Measurements from ENCODE around the gene CLDN10. TPM values are rescaled to one million over a fixed set of nuclear protein-coding genes. Genes with fewer than 3 reads are reported as not detected.
A peak's percentile ranks its signal among the peaks of the same experiment; 100 is the strongest.

Gene CLDN10
- total and polyA plus RNA-seq, 2 of the 8 experiments (the other 6 are each of a cell fraction or from before 2014, with no cell fraction given) = 41.2 to 43.6 TPM

DNA sequence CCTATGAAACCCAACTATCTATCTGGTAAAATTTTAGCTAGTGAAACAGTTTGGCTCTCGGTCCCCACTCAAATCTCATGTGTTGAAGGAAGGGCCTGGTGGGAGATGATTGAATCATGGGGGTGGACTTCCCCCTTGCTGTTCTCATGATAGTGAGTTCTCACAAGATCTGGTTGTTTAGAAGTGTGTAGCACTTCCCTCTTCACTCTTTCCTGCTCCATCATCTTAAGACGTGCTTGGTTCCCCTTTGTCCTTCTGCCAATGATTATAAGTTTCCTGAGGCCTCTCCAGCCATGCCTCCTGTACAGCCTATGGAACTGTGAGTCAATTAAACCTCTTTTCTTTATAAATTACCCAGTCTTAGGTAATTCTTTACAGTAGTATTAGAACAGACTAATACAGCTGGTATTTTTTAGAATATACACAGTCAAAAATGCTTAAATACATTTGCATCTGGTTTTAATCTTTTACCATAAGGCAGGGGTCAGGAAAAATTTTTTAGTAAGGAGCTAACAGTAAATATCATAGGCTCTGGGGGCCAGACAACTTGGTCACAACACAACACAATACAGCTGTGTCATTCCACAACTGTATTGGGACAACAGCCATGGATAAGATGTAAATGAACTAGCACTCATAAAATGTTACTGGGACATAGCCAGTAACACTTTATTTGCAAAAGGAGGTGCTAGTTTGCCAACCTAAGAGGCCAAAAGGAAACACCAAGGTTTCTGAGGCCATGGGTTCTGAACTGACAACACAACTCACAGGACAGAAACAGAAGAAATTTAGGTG is 67.7 kb downstream of the CLDN10 start:
- Histone ChIP-seq H3K9ac (replicated peaks in 1 of 4; ENCODE audit: extremely low read depth in 1 of 4, low read depth in 3 of 4, low read length in 3 of 4) (no peak overlapping the region), H2BK120ac (replicated peaks; ENCODE audit: low read depth, low read length) (no peak overlapping the region), H3K9me3 (ENCODE audit: insufficient read depth in 2 of 2, low read depth in 1 of 2, low read length in 1 of 2) (no peaks in the 10 kb centered on the region), H3K27me3 (replicated peaks in 1 of 4; ENCODE audit: control insufficient read depth in 3 of 4, extremely low read depth in 1 of 4, insufficient read depth in 3 of 4, low read length in 3 of 4) (no peaks in the 10 kb centered on the region), H4K8ac (ENCODE audit: extremely low read depth, insufficient read depth, low read length) (no peak overlapping the region), H2BK20ac (ENCODE audit: low read length) (no peak overlapping the region), H3K79me1 (ENCODE audit: low read depth, low read length) (no peaks in the 10 kb centered on the region), H3K4me3 (ENCODE audit: extremely low read depth in 1 of 4, insufficient read depth in 2 of 4, low read depth in 3 of 4, low read length in 4 of 4) (no peak overlapping the region), H3K18ac (ENCODE audit: extremely low read depth, low read length) (no peak overlapping the region), H3K14ac (ENCODE audit: insufficient read length) (no peak overlapping the region), H2AK5ac (ENCODE audit: low read depth, low read length) (no peak overlapping the region), H3K27ac (ENCODE audit: low read depth, low read length) (no peak overlapping the region), H3K23ac (ENCODE audit: insufficient read length) (no peak overlapping the region), H2BK12ac (ENCODE audit: low read depth, low read length) (no peak overlapping the region), H3K23me2 (ENCODE audit: low read depth, low read length) (no peaks in the 10 kb centered on the region), H2AFZ (ENCODE audit: low read length) (no peak overlapping the region), H4K5ac (ENCODE audit: insufficient read length, low read depth, low read length) (no peak overlapping the region), H3K4ac (replicated peaks; ENCODE audit: insufficient read length, low read depth, low read length) (no peak overlapping the region), H3K56ac (replicated peaks; ENCODE audit: insufficient read length, low read depth, low read length) (no peak overlapping the region), H3K4me2 (ENCODE audit: insufficient read depth in 1 of 2, low read depth in 2 of 2, low read length in 2 of 2) (no peak overlapping the region), H2BK5ac (ENCODE audit: low read depth, low read length) (no peak overlapping the region), H3K36me3 (ENCODE audit: control insufficient read depth in 2 of 4, insufficient read depth in 4 of 4, low read length in 3 of 4) (peaks cover 4 to 47% (median 25%) of the 10 kb centered on the region in 4 experiments; a peak in 7 of 8 replicates), H3K79me2 (ENCODE audit: control insufficient read depth in 1 of 2, insufficient read depth in 2 of 2, low read length in 2 of 2) (no peaks in the 10 kb centered on the region), H2BK15ac (ENCODE audit: low read length) (no peak overlapping the region), H3K4me1 (replicated peaks in 1 of 4; ENCODE audit: control insufficient read depth in 3 of 4, insufficient read depth in 4 of 4, low read length in 3 of 4) (no peaks in the 10 kb centered on the region; a peak in 1 of 7 replicates), H4K91ac (replicated peaks; ENCODE audit: insufficient read length, low read length) (no peak overlapping the region), H4K20me1 (replicated peaks in 1 of 2; ENCODE audit: control insufficient read depth in 1 of 2, insufficient read depth in 2 of 2, low read length in 2 of 2) (peaks cover 0 to 2% of the 10 kb centered on the region in 2 experiments)
- TF ChIP-seq CHD2 (IDR thresholded peaks at IDR 0.05; ENCODE audit: low read length) (no peak), POU5F1 (IDR thresholded peaks at IDR 0.05; ENCODE audit: low read depth, low read length) (no peak), SIRT6 (IDR thresholded peaks at IDR 0.05; ENCODE audit: low read length) (no peak), EGR1 (IDR thresholded peaks at IDR 0.05; ENCODE audit: borderline replicate concordance, low read depth, low read length) (no peak), EP300 (IDR thresholded peaks at IDR 0.05; ENCODE audit: borderline replicate concordance in 1 of 2, low read depth in 2 of 2, low read length in 2 of 2) (no peak), SAP30 (IDR thresholded peaks at IDR 0.05; ENCODE audit: insufficient read depth, insufficient replicate concordance, low read length) (no peak), SIN3A (conservative IDR thresholded peaks at IDR 0.05 in 1 of 2, IDR thresholded peaks at IDR 0.05 in 1 of 2; ENCODE audit: low read depth in 1 of 2, low read length in 2 of 2) (no peak), NRF1 (IDR thresholded peaks at IDR 0.05; ENCODE audit: low read depth, low read length) (no peak), TAF7 (optimal IDR thresholded peaks at IDR 0.05; ENCODE audit: borderline replicate concordance, low read depth, low read length) (no peak), TBP (IDR thresholded peaks at IDR 0.05; ENCODE audit: low read depth, low read length) (no peak), KDM4A (IDR thresholded peaks at IDR 0.05; ENCODE audit: low read depth, low read length, severe bottlenecking) (no peak), POLR2AphosphoS5 (IDR thresholded peaks at IDR 0.05; ENCODE audit: low read depth, low read length) (no peak)
- peak in 1 of 2 experiments; percentile 4 for DNase-seq (ENCODE audit: low read depth in 1 of 2, low spot score in 2 of 2)
- WGBS, 2 experiments (ENCODE audit: extremely low coverage in 1 of 2, insufficient coverage in 1 of 2, insufficient read length in 1 of 2, insufficient replicate concordance in 2 of 2, low coverage in 1 of 2, low lambda C conversion rate in 2 of 2, missing lambda C conversion rate in 1 of 2) = 94% methylated on average over 2 of the region's 2 CpGs; no CpG with 5 or more reads in 1 of the 2 experiments
- POLR2A ChIA-PET (ENCODE audit: partially characterized antibody) = interaction anchor here (0.6 kb wide), 1 partner anchor 15 kb away, joined by 3 read pairs; no protein-coding TSS in a partner anchor
- no peak for FAIRE-seq
- CTCF ChIA-PET (ENCODE audit: partially characterized antibody) = interaction anchor here (1.3 to 9.3 kb wide), 2 partner anchors 71 to 215 kb away, joined by 3 to 142 read pairs; no protein-coding TSS in a partner anchor
